Superior temporal gyrus (tissue), 1 donor: ENCODE measurements around the gene CFAP73.
"Not testable (repeated sequence)": the region's sequence is repeated elsewhere in the genome, so short reads cannot be mapped to it uniquely, and the experiment has no call there.

Experiments
- DNase-seq: peaks from one replicate; pipeline ENCODE4 v3.0.0-alpha.2; 2016; ENCODE audit errors: extremely low spot score

CFAP73 gene

DNA sequence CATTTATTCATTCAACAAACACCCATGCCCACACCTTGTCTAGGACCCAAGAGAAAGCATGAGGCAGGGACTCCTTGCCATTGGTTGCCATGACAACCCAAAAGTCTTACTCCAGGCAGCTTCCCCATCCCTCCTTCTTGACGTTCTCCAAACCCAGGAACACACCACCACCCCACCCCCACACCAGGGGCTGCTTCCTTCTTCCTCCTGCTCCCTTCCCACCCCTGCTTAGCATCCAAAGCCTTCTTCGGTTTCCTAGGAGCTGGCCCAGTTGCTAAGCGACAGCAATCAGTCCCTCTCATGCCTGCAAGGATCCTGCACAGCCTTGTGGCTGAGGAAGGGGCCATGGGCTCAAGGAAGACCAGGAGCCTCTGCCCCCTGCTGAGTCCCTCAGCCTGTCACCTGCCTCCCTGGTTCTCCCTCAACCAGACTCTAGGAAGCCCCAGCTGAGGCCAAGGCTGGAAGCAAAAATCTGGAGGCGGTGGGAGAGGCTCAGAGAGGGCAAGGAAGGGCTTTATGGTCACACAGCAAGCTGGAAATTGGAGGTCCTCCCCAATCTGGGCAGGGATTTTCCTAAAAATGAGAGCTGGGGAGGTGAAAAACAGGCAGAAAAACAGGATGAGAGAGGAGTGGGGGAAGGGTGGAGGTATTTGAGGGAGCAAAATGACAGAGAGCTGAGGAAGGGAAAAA is 29.4 kb upstream of the CFAP73 start:
- DNase-seq = no peak

DNA sequence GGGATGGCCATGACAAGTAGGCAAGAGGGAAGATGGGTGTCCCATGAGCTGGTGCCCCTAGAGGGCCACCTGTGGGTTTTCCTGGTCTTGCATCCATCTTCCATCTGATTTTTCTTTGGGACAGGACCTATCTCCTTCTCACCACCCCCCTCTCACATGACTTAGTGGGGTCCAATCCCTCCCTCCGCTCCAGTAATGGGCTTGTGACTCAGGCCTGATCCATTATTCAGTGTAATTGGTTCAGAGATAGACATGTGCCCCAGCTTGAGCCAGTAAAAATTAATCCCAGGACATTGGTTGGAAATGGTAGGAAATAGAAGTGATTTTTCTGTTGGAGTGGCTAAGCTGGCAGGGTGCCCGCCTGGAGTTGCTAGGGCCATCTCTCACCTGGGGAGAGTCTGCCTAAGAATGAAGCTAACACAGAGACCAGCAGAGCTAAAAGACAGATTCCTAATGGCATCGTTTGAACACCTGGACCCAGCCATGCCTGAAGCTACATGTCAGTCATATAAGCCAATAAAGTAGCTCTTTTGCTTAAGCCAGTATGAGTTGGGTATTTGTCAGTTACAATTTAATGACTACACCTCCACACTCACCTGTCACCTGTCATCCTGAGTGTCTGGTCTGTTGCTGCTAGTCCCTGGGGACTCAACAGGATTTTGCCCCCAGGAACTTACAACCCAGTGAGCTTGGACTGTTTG is 28.7 kb upstream of the CFAP73 start:
- DNase-seq = no peak

DNA sequence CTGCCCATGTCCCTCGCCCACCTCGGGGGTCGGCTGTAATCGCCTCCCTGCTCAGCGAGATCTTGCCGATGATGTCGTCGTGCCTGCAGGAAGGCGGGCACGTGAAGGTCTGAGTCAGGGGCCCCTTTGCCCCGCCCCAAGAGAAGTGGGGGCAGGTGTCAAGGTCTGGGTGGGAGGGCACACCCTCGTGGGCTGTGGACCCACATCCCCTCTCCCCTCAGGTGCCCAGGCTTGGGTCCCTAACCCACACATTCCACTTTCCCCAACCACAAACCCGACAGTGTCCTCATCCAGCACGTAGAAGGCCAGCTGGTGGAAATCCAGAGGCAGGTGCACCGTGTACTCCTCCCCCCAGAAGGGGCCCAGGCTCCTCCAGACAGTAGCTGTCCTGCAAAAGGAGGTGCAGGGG is 21.7 kb upstream of the CFAP73 start:
- DNase-seq = no peak

DNA sequence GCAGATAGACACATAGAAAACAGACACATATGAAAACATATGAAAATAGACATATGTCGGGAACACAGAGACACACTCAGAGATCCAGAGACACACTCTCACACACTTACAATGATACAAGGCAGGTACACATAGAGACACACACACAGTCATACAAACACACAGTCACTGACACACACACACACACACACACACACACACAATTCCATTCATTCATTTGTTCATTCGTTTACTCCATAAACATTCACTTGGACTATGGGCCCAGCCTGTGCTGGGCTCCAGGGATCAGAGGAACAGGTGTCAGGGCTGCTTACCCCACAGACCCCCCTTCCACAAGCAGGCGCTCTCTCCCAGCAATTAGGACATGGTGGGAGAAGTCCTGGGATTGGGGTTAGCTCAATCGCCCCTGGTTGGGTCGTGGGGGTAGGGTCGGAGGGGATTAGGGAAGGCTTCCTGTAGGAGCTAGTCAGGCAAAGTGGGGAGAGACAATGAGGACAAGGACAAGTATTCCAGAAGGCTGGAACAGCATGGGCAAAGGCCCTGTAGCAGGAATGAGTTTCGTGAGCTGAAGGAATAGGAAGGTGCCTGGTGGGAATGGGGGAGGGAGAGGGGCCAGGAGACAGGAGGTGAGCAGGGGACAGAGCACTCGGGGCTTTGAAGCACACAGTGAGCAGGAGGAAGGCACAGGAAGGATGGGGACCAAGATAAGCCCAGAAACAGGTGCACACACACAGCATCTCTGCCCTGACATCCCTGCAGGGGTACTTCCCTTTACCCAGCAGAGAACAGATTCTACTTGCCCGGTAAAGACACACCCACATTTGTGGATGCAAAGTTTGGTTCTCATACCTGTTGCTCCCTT is 20.5 kb upstream of the CFAP73 start:
- no peak for DNase-seq

DNA sequence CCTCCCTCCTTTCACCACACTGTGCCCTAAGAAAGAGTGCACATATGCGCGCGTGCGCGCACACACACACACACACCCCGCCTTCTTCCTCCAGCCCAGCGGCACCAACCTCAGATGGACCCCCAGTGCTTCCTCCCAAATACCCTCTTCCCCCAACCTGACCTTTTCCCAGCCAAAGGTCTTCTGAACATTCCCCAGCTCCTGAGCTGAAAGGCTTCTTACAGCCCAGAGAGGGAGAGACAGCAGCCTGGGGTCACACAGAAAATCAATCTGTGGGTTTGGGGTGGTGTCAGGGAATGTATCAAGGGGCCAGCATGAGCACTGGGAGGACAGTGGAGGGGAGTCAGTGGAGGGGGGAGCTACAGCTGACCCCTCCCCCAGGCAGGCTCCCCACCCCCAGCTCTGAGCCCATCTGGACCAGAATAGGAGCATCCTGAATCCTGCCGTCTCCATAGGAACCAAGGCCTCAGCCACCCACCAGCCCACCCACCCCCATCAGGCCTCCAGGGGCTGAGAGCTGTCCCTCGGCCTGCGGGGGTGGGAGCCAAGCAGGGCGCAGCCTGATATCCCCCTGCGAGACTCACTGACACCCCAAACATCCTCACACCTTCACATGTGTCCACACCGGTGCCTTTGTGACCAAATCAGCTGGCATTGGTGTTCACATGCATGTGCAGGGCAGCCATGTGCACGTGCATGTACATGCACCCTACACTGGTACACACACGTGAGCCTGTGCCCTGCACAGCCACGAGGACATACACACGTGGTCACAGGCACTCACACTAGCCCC is 19.7 kb upstream of the CFAP73 start:
- no peak for DNase-seq

DNA sequence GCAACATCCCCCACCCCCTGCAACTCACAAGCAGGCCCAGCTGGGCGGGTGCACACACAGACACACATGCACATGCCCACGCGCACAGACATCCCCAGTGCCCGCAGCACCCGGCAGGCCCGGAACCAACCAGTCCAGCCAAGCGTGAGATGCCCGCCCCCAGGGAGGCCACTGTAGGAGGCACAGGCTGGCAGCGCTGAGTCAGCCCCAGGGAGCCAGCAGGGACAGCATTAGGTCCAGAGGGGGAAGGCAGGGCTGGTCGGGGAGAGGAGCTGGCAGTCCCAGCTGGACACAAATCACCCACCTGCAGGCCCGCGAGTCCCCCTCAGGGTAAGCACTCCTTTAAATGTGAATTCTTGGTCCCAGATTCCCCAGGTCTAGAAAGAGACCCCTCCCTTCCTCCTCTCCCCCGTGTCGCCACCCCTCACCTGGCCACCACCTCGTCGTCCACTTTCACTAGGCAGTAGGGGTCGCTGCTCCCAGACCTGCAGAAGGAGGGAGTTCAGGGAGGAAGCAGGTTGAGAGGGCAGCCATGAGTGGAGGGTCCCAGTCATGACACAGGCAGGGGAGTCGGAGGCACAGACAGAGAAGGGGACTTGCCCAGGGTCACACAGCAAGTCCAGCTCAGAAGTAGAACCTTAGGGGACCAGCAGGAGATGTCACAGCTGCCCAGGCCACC is 18.9 kb upstream of the CFAP73 start:
- DNase-seq = peak; percentile 71

DNA sequence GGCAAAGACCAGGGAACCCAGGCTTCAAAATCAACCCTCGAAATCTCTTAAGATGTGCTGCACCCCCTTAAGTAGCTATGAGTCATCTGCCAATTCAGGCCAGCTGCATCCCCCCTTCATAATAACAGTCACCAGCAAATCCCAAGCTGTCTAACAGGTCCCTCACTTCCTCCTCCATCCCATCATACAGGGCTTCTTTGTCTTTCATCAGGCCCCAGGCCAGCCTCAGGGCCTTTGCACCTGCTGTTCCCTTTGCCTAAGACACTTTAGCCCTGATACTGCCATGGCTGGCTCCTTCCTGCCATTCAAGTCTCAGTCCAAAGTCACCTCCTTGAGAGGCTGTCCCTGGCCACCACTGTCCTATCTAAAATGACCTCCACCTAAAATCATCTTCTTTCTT is 18.0 kb upstream of the CFAP73 start:
- DNase-seq = no peak

DNA sequence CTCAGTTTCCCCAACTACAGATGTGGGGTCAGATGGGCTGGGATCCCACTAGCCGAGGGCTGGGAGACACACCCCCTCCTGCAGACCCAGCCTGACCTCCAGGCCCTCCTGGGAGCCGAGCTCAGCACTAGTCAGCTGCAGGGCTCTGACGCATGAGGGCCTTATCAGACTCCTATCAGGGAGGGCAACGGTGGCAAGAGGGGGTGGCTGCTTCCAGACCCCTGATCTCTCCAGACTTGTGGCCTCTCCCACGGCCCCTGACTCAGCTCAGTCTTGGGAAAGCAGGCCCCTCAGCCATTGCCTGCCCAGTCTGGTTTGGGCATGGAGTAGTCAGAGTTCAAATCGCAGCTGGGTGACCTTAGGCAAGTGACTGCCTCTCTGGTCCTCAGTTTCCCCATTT is 16.5 kb upstream of the CFAP73 start:
- no peak for DNase-seq

DNA sequence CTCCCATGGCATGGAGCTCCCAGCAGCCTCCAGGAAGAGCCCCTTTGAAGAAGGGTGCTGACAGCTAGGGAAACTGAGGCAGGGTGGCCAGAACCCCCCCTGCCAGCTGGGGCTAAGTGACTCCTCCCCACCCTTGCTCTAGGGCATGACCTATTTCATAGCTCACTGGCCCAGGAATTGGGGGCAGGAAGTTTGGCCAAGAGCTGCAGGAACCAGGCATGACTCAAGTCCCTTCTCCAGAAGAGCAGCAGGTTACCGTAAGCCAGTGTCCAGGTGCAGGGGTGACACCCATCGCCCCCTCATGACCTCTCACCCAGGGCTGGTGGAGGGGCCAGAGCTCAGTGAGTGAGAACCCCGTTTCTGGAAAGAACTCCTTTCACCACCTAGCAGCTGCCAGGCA is 15.9 kb upstream of the CFAP73 start:
- no peak for DNase-seq

DNA sequence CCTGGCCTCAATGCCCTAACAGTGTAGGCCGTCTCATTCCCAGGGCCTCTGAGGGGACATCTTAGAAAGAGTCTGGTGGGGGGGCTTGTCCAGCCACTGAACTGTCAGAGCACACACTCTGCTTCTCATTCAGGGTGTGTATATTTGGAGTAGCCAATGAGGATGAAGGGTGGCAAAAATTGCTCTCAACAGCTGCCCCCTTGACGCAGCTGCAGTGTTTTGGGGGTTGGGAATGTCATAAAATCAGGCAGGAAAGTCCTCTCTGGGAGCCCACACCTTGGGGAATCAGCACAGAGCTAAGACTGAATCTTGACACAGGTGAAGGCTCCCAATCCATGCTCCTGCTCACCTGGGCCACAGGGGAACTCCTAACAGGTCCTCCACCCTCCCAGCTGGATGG is 15.5 kb upstream of the CFAP73 start:
- DNase-seq = no peak

DNA sequence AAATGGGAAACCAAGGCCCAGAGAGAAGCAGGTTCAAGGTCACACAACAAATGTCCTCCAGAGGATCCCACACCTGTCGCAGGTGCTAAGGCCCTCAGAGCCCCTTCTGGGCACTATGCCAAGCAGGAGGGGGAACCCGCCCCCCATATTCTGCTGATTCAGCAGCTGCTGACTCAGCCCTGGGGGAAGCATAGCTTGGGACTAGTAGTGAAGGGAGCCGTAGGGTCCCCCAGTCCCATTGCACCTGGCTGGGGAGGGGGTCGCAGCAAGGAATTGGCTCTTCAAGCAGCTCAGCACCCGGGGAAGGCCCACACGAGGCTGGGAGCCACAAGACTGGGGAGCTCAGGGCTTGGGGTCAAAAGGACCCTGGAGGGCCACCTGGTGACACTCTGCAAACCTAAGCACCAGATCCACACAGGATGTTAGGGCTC is 15.0 kb upstream of the CFAP73 start:
- no peak for DNase-seq

DNA sequence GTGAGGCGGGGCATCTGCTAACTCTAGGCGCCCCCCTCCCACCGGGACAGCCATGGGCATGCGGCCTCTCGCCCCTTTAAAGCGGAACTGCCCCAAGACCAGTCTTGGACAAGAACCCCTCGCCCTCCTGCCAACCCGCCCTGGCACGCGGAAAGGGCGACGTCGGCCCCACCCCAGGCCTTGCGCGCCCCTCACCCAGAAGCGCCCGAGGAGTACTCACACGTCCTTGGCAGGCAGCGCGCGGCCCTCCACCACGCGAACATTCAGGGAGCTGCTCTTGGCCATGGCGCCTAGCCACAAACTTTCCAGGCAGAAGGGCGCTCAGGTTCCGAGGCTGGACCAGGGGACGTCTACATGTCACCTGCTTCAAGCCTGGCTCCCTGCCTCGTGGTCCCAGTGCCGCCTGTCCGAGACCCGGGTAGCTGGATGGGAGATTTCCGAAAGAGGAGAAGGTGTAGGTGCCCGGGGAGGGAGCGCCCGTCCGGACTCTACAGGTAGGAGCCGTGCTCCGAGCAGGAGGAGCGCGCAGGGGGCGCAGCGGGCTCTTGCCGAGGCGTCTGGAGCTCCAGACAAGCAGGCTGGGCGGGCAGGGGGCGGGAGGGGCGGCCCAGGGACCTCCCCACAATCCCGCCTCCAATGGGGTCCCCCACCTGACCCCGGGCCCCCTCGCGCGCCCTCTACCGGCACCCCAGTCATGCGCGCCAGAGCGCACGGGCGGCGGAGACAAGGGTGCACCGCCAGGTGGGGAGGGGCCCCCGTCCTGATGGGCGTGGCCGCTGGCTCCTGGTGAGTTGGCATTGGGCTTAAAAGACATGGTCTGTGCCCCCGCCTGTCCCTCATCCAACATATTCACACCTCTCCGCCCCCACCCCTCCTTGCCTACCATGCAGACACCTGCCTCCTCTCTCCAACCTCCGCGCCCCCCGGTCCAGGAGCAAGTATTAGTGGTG is 14.1 kb upstream of the CFAP73 start, which contains the start of gene RASAL1:
Gene RASAL1, minus strand, starts transcription at position 584 of the 950 bp plus-strand sequence. Its CDS starts 299 bp downstream, at position 285.
- DNase-seq = peak; percentile 57

DNA sequence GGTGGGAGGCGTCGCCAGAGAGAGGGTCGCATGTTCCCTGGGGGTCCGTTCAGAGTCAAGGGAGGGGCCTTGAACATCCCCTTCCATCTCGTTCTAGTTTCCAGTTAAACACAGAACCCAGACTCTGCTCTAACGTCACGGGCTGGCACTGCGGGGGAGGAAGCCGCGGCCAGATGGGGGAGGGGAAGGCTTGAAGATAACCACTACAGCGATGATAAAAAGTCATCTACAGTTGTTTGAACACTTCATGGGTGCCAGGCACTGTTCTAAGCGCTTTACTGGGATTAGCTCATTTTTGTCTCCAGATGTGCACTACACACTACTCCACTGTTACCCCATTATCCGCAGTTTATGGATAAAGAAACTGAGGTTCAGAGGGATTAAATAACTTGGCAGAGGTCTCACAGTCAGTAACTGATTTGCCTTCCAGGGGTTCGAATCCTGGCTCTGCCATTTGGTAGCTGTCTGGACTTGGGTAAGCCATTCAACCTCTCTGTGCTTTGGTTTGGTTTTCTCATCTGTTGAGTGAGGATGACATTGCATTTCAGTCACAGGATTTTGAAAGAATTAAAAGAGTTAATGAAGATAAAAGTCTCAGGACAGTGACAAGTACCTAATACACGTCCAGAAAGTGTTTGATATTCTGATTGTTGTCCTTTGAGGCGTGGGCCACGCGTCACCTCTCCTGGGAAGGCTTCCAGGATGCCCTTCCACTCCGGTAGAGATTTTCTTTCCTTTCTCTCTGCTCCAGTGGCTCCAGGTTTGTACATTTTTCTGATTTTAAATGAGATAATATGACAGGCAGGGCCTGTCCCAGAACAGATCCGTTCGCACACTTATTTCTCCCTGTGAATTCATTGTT is 13.2 kb upstream of the CFAP73 start:
- peak; percentile 87 for DNase-seq

DNA sequence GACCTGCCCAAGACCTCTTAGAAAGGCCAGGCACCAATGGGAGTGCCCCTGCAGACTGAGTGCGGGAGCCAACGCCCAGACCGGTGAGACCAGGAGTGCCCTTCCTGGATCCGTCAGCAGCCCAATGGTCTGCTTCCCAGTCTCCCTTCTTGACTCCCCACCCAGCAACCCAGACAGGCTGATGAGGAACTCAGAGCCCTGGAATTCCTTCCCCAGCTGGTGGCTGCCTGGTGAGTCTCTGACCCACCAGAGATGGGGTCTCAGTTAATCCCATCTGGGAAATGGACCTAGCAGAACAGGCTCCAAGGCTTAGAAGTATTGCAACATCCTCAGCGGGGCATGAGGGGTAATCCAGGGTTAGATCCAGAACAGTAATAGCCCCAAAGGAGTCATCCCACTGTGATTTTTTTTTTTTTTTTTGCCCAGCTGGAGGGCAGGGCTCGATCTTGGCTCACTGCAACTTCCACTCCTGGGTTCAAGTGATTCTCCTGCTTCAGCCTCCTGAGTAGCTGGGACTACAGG is 12.5 kb upstream of the CFAP73 start:
- DNase-seq = no peak

DNA sequence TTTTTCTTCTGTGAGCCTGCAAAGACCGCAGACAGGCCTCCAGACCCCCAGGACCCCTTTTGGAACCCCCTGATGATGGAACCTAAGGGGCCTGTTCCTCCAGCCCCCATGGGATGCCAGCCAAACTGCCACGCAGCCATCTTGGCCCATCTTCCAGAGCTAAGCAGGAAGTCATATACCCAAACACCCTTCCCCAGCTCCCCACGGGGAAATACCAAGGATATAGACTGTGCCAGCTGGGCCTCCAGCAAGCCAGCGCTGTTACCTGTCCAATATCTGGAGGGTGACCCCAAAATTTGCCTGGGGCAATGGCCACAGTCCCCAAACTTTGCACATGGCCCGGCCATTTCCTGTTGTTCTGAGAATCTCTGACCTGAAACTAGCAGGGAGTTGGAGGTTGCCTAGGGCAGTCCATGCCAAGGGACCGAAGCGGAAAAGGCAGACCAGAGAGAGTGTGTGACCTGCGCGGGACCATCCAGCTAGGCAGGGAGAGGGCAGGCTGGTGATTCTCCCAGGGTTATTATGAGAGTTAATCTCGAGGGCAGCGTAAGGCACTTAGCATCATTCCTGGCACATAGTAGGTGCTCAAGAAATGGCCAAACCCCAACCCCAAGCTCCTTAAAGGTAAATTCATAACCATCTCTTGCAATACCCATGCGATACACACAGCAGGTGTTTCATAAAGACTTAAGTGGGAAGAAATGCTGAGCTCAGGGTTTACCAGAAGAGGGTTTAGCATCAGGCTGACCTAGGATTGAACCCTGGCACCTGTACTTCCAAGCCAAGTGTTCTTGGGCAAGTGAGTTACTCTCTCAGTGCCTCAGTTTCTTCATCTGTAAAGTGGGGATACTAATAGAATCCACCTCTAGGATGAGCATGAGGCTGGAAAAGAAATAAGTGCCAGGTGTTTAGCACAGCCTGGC is 11.4 kb upstream of the CFAP73 start:
- DNase-seq = no peak

DNA sequence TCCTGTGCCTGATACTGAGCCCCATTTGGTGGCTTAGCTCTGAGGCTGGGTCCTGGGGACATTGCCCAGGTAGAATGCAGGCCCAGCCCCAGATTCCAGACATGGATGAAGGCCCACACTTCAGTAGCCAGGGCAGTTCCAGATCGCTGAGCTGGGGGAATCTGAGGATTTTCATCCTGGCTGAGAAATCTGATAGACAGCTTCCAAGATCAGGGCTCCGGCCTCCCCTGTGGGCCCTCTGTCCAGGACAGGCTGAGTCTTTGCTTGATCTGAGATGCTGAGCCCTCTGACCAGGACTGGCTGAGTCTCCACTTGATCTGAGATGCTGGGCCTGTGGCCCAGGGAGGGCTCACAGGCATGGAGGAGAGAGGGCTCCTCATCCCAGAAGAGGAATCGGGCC is 10.7 kb upstream of the CFAP73 start:
- no peak for DNase-seq

DNA sequence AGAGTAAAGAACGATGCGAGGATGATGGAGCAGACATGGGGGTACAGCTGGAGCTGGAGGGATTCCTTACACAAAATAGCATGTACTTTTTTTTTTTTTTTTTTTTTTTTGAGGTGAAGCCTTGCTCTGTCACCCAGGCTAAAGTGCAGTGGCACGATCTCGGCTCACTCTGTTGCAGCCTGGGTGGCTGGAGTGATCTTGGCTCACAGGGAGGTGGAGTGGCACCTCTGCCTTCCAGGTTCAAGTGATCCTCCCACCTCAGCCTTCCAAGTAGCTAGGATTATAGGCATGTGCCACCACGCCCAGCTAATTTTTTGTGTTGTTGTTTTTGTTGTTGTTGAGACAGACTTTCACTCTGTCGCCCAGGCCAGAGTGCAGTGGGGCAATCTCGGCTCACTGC is 8.8 kb upstream of the CFAP73 start:
- DNase-seq = no peak

DNA sequence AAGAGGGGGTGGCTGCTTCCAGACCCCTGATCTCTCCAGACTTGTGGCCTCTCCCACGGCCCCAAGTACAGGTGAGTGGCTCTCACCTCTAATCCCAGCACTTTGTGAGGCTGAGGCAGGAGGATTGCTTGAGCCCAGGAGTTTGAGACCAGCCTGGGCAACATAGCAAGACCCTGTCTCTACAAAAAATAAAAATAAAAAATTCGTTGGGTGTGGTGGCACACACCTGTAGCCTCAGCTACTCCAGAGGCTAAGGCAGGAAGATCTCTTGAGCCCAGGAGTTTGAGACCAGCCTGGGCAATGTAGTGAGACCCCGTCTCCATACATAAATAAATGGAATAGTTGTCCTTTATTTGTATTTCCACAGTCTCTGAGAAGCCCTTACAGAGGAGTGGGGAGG is 7.8 kb upstream of the CFAP73 start:
- DNase-seq = not testable (repeated sequence)
